Keratinocyte (primary cell): ENCODE data around the gene ALDH4A1. TPM values are rescaled to one million over a fixed set of nuclear protein-coding genes. Genes with fewer than 3 reads are reported as not detected.

ENCODE experiments used
- DNase-seq: peaks from one replicate; pipeline ENCODE4 v3.0.0-alpha.2; 2011; ENCODE audit warnings: low read depth, missing footprints, low spot score
- FAIRE-seq: peaks from 2 replicates; lab custom pipeline; 2011; peaks lifted over from hg19 to GRCh38; lab: Jason Lieb, UNC
- H2AFZ ChIP-seq: 2 replicates; pipeline ENCODE4 v1.6.0; 2012; ENCODE audit warnings: low read length, control low read depth, inconsistent platforms; ENCODE audit not compliant: control insufficient read depth
- H3K27ac ChIP-seq: 2 replicates; pipeline ENCODE4 v1.5.1; 2011; ENCODE audit warnings: low read length; ENCODE audit not compliant: control insufficient read depth, insufficient read depth
- H3K27me3 ChIP-seq: 3 replicates; pipeline ENCODE4 v1.6.0; 2011; ENCODE audit warnings: low read length; ENCODE audit not compliant: control insufficient read depth, insufficient read depth; ENCODE audit errors: extremely low read depth
- H3K36me3 ChIP-seq, 2 experiments: 2 replicates in 1 of 2; 3 replicates in 1 of 2; pipeline ENCODE4 v1.5.1; 2011; ENCODE audit warnings: low read length in 2 of 2, mild to moderate bottlenecking in 1 of 2; ENCODE audit not compliant: control insufficient read depth in 2 of 2, insufficient read depth in 2 of 2; ENCODE audit errors: extremely low read depth in 1 of 2
- H3K4me1 ChIP-seq: 3 replicates; pipeline ENCODE4 v1.5.1; 2011; ENCODE audit warnings: low read length; ENCODE audit not compliant: control insufficient read depth, insufficient read depth; ENCODE audit errors: extremely low read depth
- H3K4me2 ChIP-seq: 3 replicates; pipeline ENCODE4 v1.6.0; 2011; ENCODE audit warnings: low read depth, low read length; ENCODE audit not compliant: control insufficient read depth, insufficient read depth; ENCODE audit errors: extremely low read depth
- H3K4me3 ChIP-seq, 3 experiments: fragments of 200-600 bp in 1 of 3; sonication (generic) in 1 of 3; 2 replicates in 2 of 3; 3 replicates in 1 of 3; pipeline ENCODE4 v1.5.1; 2011 to 2016; ENCODE audit warnings: low read length in 3 of 3, mild to moderate bottlenecking in 3 of 3, control low read depth in 2 of 3, inconsistent platforms in 1 of 3, low read depth in 1 of 3, mixed read lengths in 1 of 3, mixed run types in 1 of 3, moderate library complexity in 1 of 3; ENCODE audit not compliant: control insufficient read depth in 2 of 3, insufficient read depth in 2 of 3; ENCODE audit errors: extremely low read depth in 1 of 3
- H3K79me2 ChIP-seq: 2 replicates; pipeline ENCODE4 v1.6.0; 2012; ENCODE audit warnings: low read length; ENCODE audit not compliant: control insufficient read depth, insufficient read depth
- H3K9ac ChIP-seq: 3 replicates; pipeline ENCODE4 v1.6.0; 2011; ENCODE audit warnings: low read length; ENCODE audit not compliant: control insufficient read depth, insufficient read depth; ENCODE audit errors: extremely low read depth
- H3K9me1 ChIP-seq: 3 replicates; pipeline ENCODE4 v1.6.0; 2011; ENCODE audit warnings: low read length; ENCODE audit not compliant: control insufficient read depth, insufficient read depth; ENCODE audit errors: extremely low read depth
- H3K9me3 ChIP-seq: 2 replicates; pipeline ENCODE4 v1.5.1; 2012; ENCODE audit warnings: low read depth, low read length; ENCODE audit not compliant: control insufficient read depth
- H4K20me1 ChIP-seq: 3 replicates; pipeline ENCODE4 v1.6.0; 2011; ENCODE audit warnings: low read length; ENCODE audit not compliant: control insufficient read depth, insufficient read depth; ENCODE audit errors: extremely low read depth
- CTCF ChIP-seq, 3 experiments: IDR thresholded peaks in 1 of 3; conservative IDR thresholded peaks in 1 of 3; optimal IDR thresholded peaks in 1 of 3; 2 replicates in 2 of 3; 3 replicates in 1 of 3; pipeline versions ENCODE3 to v1.5.1; 2011; ENCODE audit warnings: low read length in 3 of 3, mild to moderate bottlenecking in 3 of 3, moderate library complexity in 2 of 3, control low read depth in 1 of 3, inconsistent platforms in 1 of 3; ENCODE audit not compliant: insufficient read depth in 2 of 3; ENCODE audit errors: extremely low read depth in 1 of 3
- EZH2 ChIP-seq: IDR thresholded peaks from one replicate; pipeline ENCODE4 v1.6.1; 2012; ENCODE audit warnings: inconsistent platforms, mild to moderate bottlenecking, low read length, moderate library complexity
- dilution Hi-C: fragments of 300-500 bp; cut with MboI; formaldehyde crosslinking; loops from one replicate; pipeline ENCODE4 v1.7.0; 2020; ENCODE audit warnings: low sequenced_read_pairs; ENCODE audit not compliant: extremely low pct_ligation_motif_present
- polyA plus RNA-seq, 5 experiments: library from polyadenylated mRNA; depleted of rRNA in 3 of 5; stranded (reverse) in 3 of 5; stranded (forward) in 1 of 5; unstranded in 1 of 5; fragments of >200 nt; gene quantifications; 1 replicate in 1 of 5; 2 replicates in 3 of 5; 3 replicates in 1 of 5; pipeline versions ENCODE4 v1.2.1 to v1.2.3, GENCODE V29; 2011 to 2012; ENCODE audit warnings: missing spikeins in 2 of 5, low read depth in 1 of 5, low replicate concordance in 1 of 5

ALDH4A1 gene
- polyA plus RNA-seq, 1 donor (not counting 4 experiments of a cell fraction or from before 2014, with no cell fraction given), result 52.7 TPM

- dilution Hi-C loops, result no loop called here
Observed at GRCh38 chr1:18941221-18942141, 39.1 kb upstream of the ALDH4A1 start.

GRCh38 chr1:18940303-18941020 lies 38.1 kb upstream of the ALDH4A1 start:
- no peaks in the 10 kb centered on the region for H3K27me3 ChIP-seq
- no peak overlapping the region for H3K4me3 ChIP-seq
- peaks cover 96% of the 10 kb centered on the region for H3K79me2 ChIP-seq
- H3K9ac ChIP-seq, result peak overlapping the region; percentile 65
- H3K9me1 ChIP-seq, result peaks cover 8% of the 10 kb centered on the region
- peaks cover 2% of the 10 kb centered on the region for H4K20me1 ChIP-seq
- FAIRE-seq (peak; percentile 17), DNase-seq (no peak)
- H3K4me1 ChIP-seq, result peaks cover 89% of the 10 kb centered on the region
- H3K27ac ChIP-seq, result peak overlapping the region; percentile 93
- H3K9me3 ChIP-seq, result no peaks in the 10 kb centered on the region
- dilution Hi-C loops, result no loop called here
- H3K4me2 ChIP-seq, result peak overlapping the region; percentile 60
- no peak overlapping the region for H2AFZ ChIP-seq
- no peak for TF ChIP-seq EZH2
- no peak for TF ChIP-seq CTCF (optimal IDR thresholded peaks at IDR 0.05 in 1 of 3, IDR thresholded peaks at IDR 0.05 in 1 of 3, conservative IDR thresholded peaks at IDR 0.05 in 1 of 3; ENCODE audit: extremely low read depth in 1 of 3, insufficient read depth in 2 of 3, low read length in 3 of 3)
- H3K36me3 ChIP-seq, result peaks cover 6 to 24% of the 10 kb centered on the region in 2 experiments

More at GRCh38 chr1:18941221-18942141, 39.1 kb upstream of the ALDH4A1 start:
- no peak for TF ChIP-seq EZH2
- TF ChIP-seq CTCF (optimal IDR thresholded peaks at IDR 0.05 in 1 of 3, IDR thresholded peaks at IDR 0.05 in 1 of 3, conservative IDR thresholded peaks at IDR 0.05 in 1 of 3; ENCODE audit: extremely low read depth in 1 of 3, insufficient read depth in 2 of 3, low read length in 3 of 3), result no peak
- Histone ChIP-seq H3K9me1 (peaks cover 5% of the 10 kb centered on the region), H3K79me2 (peaks cover 96% of the 10 kb centered on the region), H3K4me2 (peak overlapping the region; percentile 60), H3K4me1 (peaks cover 90% of the 10 kb centered on the region), H3K9ac (peak overlapping the region; percentile 65), H2AFZ (no peak overlapping the region), H3K4me3 (no peak overlapping the region), H3K27ac (peak overlapping the region; percentile 93), H3K9me3 (no peaks in the 10 kb centered on the region), H3K36me3 (peaks cover 6 to 17% of the 10 kb centered on the region in 2 experiments), H4K20me1 (no peaks in the 10 kb centered on the region), H3K27me3 (no peaks in the 10 kb centered on the region)
- FAIRE-seq (peak; percentile 90), DNase-seq (no peak)
